ENCODE data around the gene IGFBP7. TPM values are rescaled to one million over a fixed set of nuclear protein-coding genes. Genes with fewer than 3 reads are reported as not detected.
A peak's percentile ranks its signal among the peaks of the same experiment; 100 is the strongest.

Gene IGFBP7
- total RNA-seq, 1 experiment from 2014 or later = 1,151 TPM

DNA sequence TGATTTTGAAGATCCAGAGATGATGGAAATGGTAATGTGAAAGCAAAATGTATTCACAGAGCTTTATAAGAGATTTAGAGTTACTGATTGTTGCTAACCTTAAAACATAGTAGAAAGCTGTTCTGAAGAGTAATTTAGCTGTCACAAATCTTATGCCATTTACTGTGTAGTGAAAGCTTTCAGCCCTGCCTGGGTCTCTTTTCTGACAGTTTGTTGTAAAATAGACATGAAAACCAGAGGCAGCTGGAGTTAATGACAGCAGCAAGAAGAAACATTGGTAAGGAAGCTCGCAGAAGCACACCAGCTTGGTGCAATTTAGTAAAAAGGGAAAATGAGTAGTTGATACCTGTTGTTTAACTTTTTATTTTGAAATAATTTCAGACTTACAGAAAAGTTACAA, 110.4 kb downstream of the IGFBP7 start:
- DNase-seq (ENCODE audit: low read depth in 1 of 2, low spot score in 2 of 2) = no peak
- Histone ChIP-seq H3K4me3 (no peak overlapping the region), H3K4me1 (replicated peaks) (no peaks in the 10 kb centered on the region), H3K9me3 (replicated peaks) (no peaks in the 10 kb centered on the region), H3K27me3 (replicated peaks) (no peaks in the 10 kb centered on the region), H3K36me3 (peaks cover 90% of the 10 kb centered on the region), H3K27ac (no peak overlapping the region)

DNA sequence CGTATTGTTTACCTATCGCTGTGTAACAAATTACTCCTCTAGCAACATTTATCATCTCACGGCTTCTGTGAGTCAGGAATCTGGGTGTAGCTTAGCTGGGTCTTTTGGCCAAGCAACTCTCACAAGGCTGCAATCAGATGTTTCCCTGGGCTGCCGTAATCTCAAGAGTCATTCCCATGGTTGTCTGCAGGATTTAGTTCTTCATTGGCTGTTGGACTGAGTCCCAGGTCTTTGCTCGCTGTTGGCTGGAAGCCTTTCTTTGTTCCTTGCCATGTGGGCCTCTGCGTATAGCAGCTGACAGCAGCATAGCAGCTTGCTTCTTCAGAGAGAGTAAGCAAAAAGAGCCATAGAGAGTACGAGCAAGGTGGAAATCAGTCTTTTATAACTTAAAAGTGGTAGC, 114.7 kb downstream of the IGFBP7 start:
- H3K36me3 ChIP-seq = peaks cover 94% of the 10 kb centered on the region
- H3K4me3 ChIP-seq = no peak overlapping the region
- no peaks in the 10 kb centered on the region for H3K4me1 ChIP-seq (replicated peaks)
- H3K9me3 ChIP-seq (replicated peaks) = no peaks in the 10 kb centered on the region
- peak in 1 of 2 experiments; percentile 16 for DNase-seq (ENCODE audit: low read depth in 1 of 2, low spot score in 2 of 2)
- H3K27me3 ChIP-seq (replicated peaks) = no peaks in the 10 kb centered on the region
- no peak overlapping the region for H3K27ac ChIP-seq

DNA sequence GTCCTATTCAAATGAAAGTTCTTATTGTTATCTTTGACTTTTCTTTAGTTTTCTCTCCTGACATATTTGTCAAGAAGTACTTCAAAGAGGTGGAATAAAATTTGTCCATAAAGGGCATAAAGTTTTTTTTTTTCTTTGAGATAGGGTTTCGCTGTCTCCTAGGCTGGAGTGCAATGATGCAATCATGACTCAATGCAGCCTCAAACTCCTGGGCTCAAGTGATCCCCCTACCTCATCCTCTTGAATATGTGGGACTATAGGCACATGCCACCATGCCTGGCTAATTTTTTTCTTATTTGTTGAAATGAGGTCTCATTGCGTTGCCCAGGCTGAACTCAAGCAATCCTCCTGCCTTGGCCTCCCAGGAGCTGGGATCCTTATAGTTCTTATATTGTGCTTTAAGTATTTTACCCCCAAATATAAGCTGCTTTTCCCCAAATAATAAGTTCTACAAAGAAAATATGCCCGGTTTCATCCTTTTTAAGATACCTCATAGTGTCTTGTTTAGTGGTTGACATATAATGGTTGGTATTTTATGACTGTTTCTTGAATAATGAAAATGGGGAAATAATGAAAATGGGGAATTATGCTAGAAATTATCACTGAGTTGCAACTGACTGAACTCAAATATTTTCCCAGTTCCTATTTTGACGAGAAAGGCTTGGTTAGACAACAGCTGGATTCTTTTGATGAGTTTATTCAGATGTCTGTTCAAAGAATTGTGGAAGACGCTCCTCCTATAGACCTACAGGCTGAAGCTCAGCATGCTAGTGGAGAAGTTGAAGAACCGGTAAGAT, 119.9 kb downstream of the IGFBP7 start:
- DNase-seq (ENCODE audit: low read depth in 1 of 2, low spot score in 2 of 2) = no peak
- Histone ChIP-seq H3K9me3 (replicated peaks) (no peaks in the 10 kb centered on the region), H3K27ac (no peak overlapping the region), H3K4me1 (replicated peaks) (no peaks in the 10 kb centered on the region), H3K36me3 (peaks cover 89% of the 10 kb centered on the region), H3K27me3 (replicated peaks) (no peaks in the 10 kb centered on the region), H3K4me3 (no peak overlapping the region)

DNA sequence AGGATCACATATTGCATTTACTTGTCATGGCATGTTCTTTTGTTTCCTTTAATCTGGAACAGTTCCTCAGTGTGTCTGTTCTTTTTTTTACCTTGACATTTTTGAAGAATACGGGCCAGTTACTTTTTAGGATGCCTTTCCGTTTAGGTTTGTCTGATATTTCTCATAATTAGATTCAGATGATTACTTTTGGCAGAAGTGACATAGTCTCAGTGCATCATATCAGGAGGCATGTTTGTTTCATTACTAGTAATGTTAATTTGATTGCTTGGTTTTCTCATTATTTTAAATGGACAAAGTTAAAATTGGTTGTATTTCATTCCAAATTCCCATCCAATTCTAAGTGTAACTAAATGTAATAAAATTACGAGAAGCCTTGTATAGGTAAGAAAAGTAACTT, 123.2 kb downstream of the IGFBP7 start:
- no peak overlapping the region for H3K27ac ChIP-seq
- no peak for DNase-seq (ENCODE audit: low read depth in 1 of 2, low spot score in 2 of 2)
- no peaks in the 10 kb centered on the region for H3K9me3 ChIP-seq (replicated peaks)

DNA sequence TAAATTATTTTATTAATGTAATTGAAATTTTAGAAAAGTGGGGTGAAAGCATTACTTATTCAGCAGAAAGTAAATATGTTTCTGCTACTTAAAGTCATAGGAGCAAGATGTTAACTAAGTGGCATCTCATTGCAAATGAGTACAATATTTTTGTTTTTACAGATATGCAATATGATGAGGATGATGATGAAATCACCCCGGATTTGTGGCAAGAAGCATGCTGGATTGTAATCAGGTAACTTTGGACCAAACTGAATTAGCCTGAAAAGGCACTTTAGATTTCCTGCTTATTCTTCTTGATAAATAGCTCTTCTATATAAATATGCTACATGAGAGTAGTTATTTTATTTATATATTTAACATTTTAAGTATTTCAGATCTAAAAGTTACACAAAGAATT, 124.0 kb downstream of the IGFBP7 start:
- no peaks in the 10 kb centered on the region for H3K27me3 ChIP-seq (replicated peaks)
- H3K4me3 ChIP-seq = no peak overlapping the region
- H3K9me3 ChIP-seq (replicated peaks) = no peaks in the 10 kb centered on the region
- H3K4me1 ChIP-seq (replicated peaks) = peaks cover 18% of the 10 kb centered on the region
- no peak for DNase-seq (ENCODE audit: low read depth in 1 of 2, low spot score in 2 of 2)
- H3K36me3 ChIP-seq = peaks cover 76% of the 10 kb centered on the region
- H3K27ac ChIP-seq = no peak overlapping the region

More for the DNA sequence above, 123.2 kb downstream of the IGFBP7 start:
- peaks cover 80% of the 10 kb centered on the region for H3K36me3 ChIP-seq
- H3K27me3 ChIP-seq (replicated peaks) = no peaks in the 10 kb centered on the region
- H3K4me1 ChIP-seq (replicated peaks) = peaks cover 12% of the 10 kb centered on the region
- H3K4me3 ChIP-seq = no peak overlapping the region

DNA sequence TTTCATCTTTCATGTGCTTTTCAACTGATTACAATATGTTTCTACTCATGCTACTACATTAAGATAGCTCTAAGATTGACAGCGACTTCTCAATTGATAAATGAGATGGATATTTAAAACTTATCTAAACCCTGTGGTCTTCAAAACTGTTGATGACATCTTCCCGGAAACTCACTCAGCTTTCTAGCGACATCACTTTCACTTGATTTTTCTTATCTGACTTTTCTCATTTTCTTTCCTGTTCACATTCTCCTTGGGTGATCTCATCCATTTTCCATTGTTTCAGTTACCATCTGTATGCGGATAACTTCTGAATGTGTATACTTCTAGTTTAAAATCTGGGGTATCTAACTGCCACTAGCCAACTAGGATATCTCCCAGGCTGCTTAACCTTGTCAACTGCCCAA, 128.4 kb downstream of the IGFBP7 start:
- peak in 1 of 2 experiments; percentile 87 for DNase-seq (ENCODE audit: low read depth in 1 of 2, low spot score in 2 of 2)
- Histone ChIP-seq H3K27me3 (replicated peaks) (no peaks in the 10 kb centered on the region), H3K4me3 (peak overlapping the region; percentile 2), H3K9me3 (replicated peaks) (no peaks in the 10 kb centered on the region), H3K36me3 (peaks cover 47% of the 10 kb centered on the region), H3K4me1 (replicated peaks) (peaks cover 31% of the 10 kb centered on the region), H3K27ac (peak overlapping the region; percentile 97)

Other genes starting within 250 kb of the IGFBP7 start
- 28.9 and 41.8 TPM in 2 replicates for gene REST, start 202.5 kb downstream of the IGFBP7 start, total RNA-seq (2014; rRNA removed; shearing (Covaris generic))
- 11.6 and 13.1 TPM in 2 replicates for gene NOA1, start 132.8 kb downstream of the IGFBP7 start, total RNA-seq (2014; rRNA removed; shearing (Covaris generic))
- gene POLR2B, start 131.5 kb downstream of the IGFBP7 start, total RNA-seq (2014; rRNA removed; shearing (Covaris generic)) = 173 and 187 TPM in 2 replicates

All from SJSA1 (cell line).